MM.1S (cell line): ENCODE results near the gene NCK1.

Experiments used
- CTCF ChIP-seq: fragments of 300-600 bp; sonication (generic); IDR thresholded peaks from 2 replicates; pipeline ENCODE4 v1.5.1; 2016; ENCODE audit warnings: antibody characterized with exemption, low read length, mixed read lengths
- EZH2 ChIP-seq: fragments of 300-600 bp; sonication (generic); optimal IDR thresholded peaks from 2 replicates; pipeline ENCODE3; 2017; ENCODE audit warnings: low read depth, mild to moderate bottlenecking, antibody characterized with exemption, low read length, mixed read lengths

DNA sequence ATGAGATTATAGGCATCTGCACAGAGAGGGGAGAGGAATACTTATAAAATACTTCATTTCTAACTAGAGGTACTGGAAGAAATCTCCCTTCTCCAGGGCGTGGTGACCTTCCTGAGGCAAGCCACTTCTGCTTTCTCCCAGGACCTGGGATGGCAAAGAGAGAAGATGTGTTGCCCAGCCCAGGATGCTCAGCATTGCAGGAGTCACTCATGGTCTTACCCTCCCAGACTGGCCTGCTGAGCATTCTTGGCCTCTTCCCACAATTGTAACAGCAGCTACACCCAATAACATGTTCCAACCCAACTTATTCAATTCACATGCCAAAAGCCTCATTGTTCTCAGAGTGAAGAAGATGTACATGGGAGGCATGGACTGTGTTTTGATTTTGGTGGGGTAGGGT is 133.6 kb downstream of the NCK1 start:
- TF ChIP-seq CTCF: no peak
- TF ChIP-seq EZH2: no peak
